NCI-H1048 (cell line): ENCODE data around the gene EIF4E1B.

ENCODE experiments used
- DNase-seq: peaks from one replicate; lab custom pipeline; 2025; lab: John Stamatoyannopoulos, UW

EIF4E1B gene

GRCh38 chr5:176626876-176627236, 3.6 kb upstream of the EIF4E1B start:
- no peak for DNase-seq

GRCh38 chr5:176627582-176627981, 2.9 kb upstream of the EIF4E1B start:
- no peak for DNase-seq

- DNase-seq, result no peak
These were observed 1.9 kb upstream of the EIF4E1B start for GRCh38 chr5:176628406-176629228.

DNA sequence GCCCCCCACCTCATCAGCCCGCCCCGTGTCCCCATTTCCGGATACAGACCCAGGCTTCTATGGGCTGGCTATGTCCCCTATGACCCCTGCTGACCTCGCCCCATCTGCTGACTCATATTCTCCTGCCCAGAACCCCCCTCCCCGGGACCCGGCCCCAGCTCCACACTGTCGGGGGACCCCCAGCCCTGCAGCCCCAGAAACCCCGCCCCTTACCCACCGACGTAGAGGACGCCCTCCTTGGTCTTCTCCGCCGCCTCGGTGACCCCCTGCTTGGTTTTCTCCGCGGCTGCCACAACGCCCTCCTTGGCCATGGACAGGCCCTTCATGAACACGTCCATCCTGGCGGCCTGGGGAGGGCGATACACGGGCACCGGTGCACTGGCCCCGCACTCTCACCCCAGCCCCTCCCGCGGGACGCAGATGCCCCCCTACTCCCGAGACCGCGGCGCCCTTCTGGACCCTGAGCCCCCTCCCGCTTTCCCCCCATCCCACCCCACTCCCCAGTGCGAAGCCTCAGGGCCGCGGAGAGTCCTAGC, 1.1 kb upstream of the EIF4E1B start:
- no peak for DNase-seq

DNA sequence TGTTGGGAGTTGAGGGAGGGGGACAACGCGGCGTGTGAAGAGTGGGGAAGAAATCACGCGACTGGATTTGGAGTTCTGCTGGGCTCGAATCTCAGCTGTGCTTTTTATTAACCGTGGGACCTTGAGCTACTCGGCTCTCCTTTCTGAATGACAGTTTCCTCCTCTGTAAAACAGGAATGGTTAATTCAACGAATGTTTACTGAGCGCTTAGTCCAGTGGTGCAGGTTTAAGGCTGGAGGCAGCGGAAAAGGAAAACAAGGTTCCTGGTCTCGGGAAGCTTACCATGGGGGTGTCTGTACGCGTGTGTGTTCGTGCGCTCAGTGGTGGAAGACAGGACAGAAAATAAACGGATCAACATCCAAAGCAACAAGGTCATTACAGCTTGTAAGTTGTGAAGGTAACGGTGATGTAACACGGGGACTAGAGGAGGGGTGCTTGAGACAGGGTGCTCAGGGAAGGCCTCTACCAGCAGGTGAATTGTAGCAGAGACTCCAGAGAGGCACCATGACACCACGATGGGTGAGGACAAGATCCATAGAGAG, 277 bp downstream of the EIF4E1B start:
- DNase-seq, result no peak

GRCh38 chr5:176631383-176632200, 1.1 kb downstream of the EIF4E1B start:
- no peak for DNase-seq

DNA sequence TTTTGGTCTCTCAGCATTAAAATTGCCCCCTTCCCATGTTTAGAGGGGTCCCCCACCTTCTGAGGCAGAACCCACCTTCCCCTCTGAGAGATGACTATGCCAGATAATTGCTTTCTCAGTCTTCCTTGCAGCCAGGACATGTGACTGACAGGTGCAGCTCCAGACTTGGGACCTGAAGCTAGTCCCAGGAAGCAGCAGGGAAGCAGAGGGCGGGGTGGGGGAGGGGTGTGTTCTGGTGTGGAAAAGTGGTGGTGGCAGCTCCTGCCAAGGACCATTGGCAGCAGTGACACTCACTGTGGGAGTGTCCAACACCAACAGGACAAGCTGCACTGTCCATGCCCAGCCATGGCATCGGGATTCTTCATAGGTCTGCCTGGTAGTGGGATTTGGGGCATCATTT, 2.3 kb downstream of the EIF4E1B start:
- DNase-seq, result no peak

DNA sequence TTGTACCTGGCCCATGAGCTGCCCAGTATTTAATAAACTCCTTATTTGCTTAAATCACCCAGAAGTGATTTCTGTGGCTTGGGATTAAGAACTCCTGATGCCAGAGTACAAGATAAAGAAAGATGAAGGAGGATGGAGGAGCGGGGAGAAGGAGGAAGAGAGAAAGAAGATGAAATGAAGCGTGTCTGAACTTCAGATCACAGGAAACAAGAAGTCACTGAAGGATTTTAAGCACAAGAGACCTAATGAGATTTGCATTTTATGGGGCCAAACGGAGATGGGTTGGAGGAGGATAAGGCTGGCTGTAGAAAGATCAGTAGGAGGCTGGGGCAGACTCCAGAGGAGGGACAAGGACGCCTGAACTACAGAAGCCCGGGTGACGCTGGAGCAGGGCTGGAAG, 3.1 kb downstream of the EIF4E1B start:
- DNase-seq, result no peak

DNA sequence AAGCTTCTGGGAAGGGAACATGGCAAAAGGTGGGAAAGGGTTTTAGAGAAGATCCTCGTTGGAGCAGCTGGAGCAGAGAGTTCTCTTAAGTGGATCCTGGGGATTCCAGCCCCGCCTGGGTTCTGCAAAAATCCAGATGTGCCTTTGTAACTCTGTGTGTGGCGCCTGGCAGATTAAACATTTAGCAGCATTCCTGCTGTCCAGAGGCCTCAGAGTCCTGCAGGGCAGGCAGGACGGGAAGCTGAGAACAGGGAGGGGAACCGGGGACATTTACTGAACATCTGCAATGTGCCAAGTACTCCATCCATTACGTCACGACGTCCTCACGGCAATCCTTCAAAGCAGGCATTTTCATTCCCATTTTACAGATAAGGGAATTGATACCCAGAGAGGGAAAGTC, 6.0 kb downstream of the EIF4E1B start:
- DNase-seq, result no peak

DNA sequence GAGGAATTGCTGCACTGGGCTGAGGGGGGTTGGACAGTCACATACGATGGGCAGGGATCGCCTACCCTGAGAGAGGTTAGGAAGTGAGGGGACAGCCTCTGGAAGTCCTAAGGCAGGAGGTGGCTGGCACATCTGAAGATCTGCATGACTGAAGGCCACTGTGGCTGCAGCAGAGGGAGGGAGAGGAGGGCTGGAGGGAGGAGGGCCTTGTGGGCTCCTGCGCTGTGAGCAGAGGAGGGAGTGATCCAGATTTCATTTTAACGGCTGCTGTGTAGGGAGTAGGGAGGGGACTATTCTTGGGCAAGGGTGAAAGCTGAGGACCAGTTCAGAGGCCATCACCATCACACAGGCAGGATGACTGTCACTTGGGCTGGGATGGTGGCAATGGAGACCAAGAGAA, 7.1 kb downstream of the EIF4E1B start:
- DNase-seq, result no peak

DNA sequence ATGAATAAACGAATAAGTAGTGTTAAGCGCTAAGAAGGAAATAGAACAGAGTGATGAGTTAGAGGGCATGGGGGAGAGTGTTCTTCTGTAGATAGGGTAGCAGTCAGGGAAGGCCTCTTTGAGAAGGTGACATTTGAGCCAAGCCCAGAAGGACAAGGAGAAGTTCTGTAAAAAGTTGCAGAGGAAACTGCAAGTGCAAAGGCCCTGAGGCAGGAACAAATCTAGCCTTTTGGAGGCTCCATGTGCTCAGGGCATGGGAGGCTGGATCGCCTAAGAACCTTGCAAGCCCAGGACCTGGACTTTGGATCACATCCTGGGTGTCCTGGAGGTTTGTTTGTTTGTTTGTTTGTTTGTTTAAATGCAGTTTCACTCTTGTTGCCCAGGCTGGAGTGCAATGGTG, 8.0 kb downstream of the EIF4E1B start:
- no peak for DNase-seq

- no peak for DNase-seq
These were observed 8.7 kb downstream of the EIF4E1B start for GRCh38 chr5:176639208-176639607.

DNA sequence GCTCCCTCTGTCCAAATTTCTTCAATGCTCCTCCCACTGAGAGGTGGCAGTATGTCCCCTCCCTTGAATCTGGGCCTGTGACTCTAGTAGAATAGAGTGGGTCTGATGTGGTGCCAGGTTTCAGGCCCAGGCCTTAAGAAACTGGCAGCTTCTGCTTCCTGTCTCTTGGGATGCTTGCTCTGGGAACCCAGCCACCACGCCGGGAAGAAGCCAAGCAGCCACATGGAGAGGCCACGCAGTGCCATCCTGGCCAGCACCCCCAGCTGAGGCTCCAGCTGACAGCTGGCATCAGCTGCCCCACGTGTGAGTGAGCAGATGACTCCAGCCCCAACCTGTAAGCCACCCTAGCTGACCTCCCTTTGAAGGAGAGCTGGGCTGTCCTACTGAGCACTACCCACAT, 9.5 kb downstream of the EIF4E1B start:
- no peak for DNase-seq

GRCh38 chr5:176640616-176641015, 10.1 kb downstream of the EIF4E1B start:
- no peak for DNase-seq

- no peak for DNase-seq
These were observed 12.4 kb downstream of the EIF4E1B start for GRCh38 chr5:176642675-176643490.

- DNase-seq, result no peak
These were observed 13.2 kb downstream of the EIF4E1B start for GRCh38 chr5:176643491-176644219.

DNA sequence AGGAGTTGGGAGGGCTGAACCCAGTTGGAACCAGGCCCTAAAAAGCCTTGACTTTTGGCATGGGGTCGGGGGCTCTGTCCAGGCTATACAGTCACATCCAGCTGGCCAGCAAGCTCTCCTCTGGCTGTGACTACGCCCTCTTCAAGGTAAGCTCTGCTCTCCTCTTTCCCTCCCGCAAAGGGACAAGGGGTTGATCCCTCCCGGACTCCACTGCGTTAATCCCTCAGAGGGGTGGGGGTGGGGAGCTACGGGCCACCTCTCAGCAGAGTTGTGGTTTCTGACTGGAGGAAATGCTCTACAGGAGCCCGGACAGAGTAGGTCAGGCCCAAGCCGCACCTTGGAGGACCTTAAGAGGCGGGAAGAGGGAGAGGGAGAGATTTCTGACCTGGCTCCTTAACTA, 13.8 kb downstream of the EIF4E1B start:
- no peak for DNase-seq

DNA sequence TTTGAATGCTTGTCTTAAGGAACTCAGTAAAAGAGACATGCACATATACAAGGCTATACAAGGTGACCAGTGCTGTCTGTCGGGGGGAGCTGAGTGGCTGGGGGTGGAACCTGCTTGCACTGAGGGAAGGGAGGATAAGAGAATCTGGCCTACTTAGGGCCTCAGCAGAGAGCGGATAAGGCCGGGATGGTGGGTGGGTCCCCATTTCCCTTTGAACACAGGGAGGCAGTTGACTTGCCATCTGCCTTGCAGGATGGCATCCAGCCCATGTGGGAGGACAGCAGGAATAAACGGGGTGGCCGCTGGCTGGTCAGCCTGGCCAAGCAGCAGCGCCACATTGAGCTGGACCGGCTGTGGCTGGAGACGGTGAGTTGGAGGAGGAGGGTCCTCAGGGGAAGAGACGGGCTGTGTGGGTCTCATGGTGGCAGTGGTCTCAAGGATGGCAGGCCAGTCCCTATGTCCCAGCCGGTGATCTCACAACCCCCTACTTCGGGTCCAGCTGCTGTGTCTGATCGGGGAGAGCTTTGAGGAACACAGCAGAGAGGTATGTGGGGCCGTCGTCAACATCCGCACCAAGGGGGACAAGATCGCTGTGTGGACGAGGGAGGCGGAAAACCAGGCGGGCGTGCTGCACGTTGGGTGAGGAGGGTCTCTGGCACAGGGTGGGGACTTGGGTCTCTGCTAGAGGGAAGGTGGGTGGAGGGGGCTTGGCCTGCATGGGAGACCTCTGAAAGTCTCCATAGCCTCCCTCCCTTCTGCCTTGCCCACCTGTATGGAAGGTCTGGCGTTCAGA, 14.6 kb downstream of the EIF4E1B start:
- no peak for DNase-seq

DNA sequence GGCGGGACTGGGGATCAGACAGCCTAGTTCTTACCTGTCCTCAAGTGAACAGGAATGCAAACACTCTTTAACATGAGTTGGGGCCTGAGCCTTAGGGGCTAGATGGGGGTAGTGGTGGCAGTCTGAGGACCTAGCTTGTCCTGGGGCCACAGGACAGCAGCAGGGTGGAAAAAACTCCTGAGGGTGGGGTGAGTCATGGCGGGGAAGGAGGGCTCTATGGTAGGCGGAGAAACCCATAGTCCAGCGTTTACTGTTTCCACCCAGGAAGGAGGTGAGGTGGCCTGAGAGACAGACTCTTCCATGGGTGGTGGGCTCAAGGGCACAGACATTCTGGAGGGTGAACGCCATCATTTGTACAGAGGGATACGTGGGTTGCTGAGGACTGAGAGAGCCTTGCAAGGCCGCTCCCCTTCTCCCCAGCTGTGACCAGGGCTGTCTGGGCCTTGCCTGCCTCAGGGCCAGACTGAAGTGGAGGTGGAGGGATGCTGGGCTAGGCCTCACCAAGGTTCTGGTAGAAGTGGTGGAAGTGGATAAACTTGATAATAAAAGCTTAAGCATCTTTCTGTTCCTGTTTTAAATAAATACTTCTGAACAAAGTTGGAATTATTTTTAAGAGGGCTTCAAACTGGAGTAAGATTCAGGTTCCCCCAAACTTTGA, 15.7 kb downstream of the EIF4E1B start:
- no peak for DNase-seq

DNA sequence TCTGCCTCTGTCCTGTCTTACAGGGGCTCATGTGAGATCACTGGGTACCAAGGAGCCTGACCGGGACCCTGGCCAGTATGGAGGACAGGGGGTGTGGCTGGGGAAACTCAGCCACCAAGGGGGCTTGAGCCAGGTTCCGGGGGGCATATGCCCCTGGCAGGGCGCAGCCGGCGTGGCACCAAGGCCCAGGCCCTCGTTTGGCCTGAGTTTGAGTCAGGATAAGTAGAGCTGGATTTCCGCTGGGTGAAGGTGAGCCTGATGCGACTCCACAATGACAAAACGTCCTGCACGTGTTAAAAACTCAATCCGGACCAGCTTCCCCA, 16.2 kb downstream of the EIF4E1B start:
- DNase-seq, result no peak
